ENCODE measurements around the gene RIPK3.
A peak's percentile ranks its signal among the peaks of the same experiment; 100 is the strongest.

The RIPK3 gene

GRCh38 chr14:24324024-24324423, 15.8 kb downstream of the RIPK3 start:
- no peak for DNase-seq (ENCODE audit: low read depth in 4 of 4, low spot score in 1 of 4)

GRCh38 chr14:24323341-24323740, 16.4 kb downstream of the RIPK3 start:
- DNase-seq (ENCODE audit: low read depth in 4 of 4, low spot score in 1 of 4) = no peak

GRCh38 chr14:24322672-24323071, 17.1 kb downstream of the RIPK3 start:
- no peak for DNase-seq (ENCODE audit: low read depth in 4 of 4, low spot score in 1 of 4)

GRCh38 chr14:24321212-24321975, 18.4 kb downstream of the RIPK3 start:
- no peak for DNase-seq (ENCODE audit: low read depth in 4 of 4, low spot score in 1 of 4)

- no peak for DNase-seq (ENCODE audit: low read depth in 4 of 4, low spot score in 1 of 4)
Observed at GRCh38 chr14:24317141-24317928, 22.5 kb downstream of the RIPK3 start.

GRCh38 chr14:24316597-24316950, 23.2 kb downstream of the RIPK3 start:
- DNase-seq (ENCODE audit: low read depth in 4 of 4, low spot score in 1 of 4) = no peak

- DNase-seq (ENCODE audit: low read depth in 4 of 4, low spot score in 1 of 4) = no peak
Observed at GRCh38 chr14:24315807-24316596, 23.8 kb downstream of the RIPK3 start.

GRCh38 chr14:24315243-24315806, 24.5 kb downstream of the RIPK3 start:
- DNase-seq (ENCODE audit: low read depth in 4 of 4, low spot score in 1 of 4) = no peak

GRCh38 chr14:24314377-24315193, 25.2 kb downstream of the RIPK3 start:
- DNase-seq (ENCODE audit: low read depth in 4 of 4, low spot score in 1 of 4) = no peak

- DNase-seq (ENCODE audit: low read depth in 4 of 4, low spot score in 1 of 4) = no peak
Observed at GRCh38 chr14:24313913-24314312, 25.9 kb downstream of the RIPK3 start.

- DNase-seq (ENCODE audit: low read depth in 4 of 4, low spot score in 1 of 4) = no peak
Observed at GRCh38 chr14:24312736-24313507, 26.9 kb downstream of the RIPK3 start.

GRCh38 chr14:24311837-24312615, 27.8 kb downstream of the RIPK3 start:
- DNase-seq (ENCODE audit: low read depth in 4 of 4, low spot score in 1 of 4) = no peak

GRCh38 chr14:24310646-24311604, 28.9 kb downstream of the RIPK3 start, which contains the start of gene LTB4R:
Gene LTB4R, plus strand, starts transcription at chr14:24311502. Its CDS starts 4,150 bp downstream, at chr14:24315652.
- DNase-seq (ENCODE audit: low read depth in 4 of 4, low spot score in 1 of 4) = peak in 1 of 4 experiments; percentile 31

GRCh38 chr14:24310265-24310645, 29.5 kb downstream of the RIPK3 start:
- no peak for DNase-seq (ENCODE audit: low read depth in 4 of 4, low spot score in 1 of 4)

- no peak for DNase-seq (ENCODE audit: low read depth in 4 of 4, low spot score in 1 of 4)
Observed at GRCh38 chr14:24309538-24310264, 30.1 kb downstream of the RIPK3 start, which contains the start of gene LTB4R2. Gene LTB4R2, plus strand, starts transcription at chr14:24310140. Its CDS starts 525 bp downstream, at chr14:24310665.

GRCh38 chr14:24308342-24309124, 31.3 kb downstream of the RIPK3 start:
- no peak for DNase-seq (ENCODE audit: low read depth in 4 of 4, low spot score in 1 of 4)

Measured in stimulated activated CD4-positive, alpha-beta T cell treated with anti-CD3 and anti-CD28 coated beads, Interleukin-1b, Interleukin-23, amount 100 ng/mL, for 24 hours (primary cell).